ENCODE measurements around the gene ENDOD1. TPM values are rescaled to one million over a fixed set of nuclear protein-coding genes. Genes with fewer than 3 reads are reported as not detected.

ENDOD1 gene
- total RNA-seq, 2 experiments from 2014 or later = 13.0 to 14.1 TPM

DNA sequence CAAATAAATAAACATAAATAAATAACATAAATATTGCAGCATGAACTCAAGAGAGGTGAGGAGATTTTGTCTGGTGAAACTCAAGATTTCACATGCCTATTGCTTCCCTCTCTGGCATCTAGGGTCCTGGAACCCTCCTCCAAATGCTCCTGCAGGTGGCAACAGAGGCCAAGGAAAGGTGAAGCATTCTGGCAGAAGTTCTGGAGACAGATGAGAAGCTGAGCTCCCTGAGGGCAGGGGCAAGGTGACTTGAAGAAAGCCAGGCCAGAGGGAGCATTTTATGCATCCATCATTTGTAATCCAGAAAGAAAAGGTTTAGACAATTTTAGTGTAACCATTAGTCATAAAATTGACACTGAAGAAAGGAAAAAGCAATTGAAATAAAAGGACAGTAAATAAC is 64.9 kb downstream of the ENDOD1 start:
- ChIA-PET CTCF (interaction anchor here (0.6 to 13.8 kb wide), 46 partner anchors 9 to 643 kb away, joined by 3 to 294 read pairs (median 4); partner anchors contain the start of genes SESN3 and SRSF8), POLR2A (interaction anchor here (1.3 to 2.2 kb wide), 3 partner anchors 65 to 609 kb away, joined by 3 to 8 read pairs (median 4); partner anchors contain the start of gene ENDOD1)
- TF ChIP-seq, protein P1, sequence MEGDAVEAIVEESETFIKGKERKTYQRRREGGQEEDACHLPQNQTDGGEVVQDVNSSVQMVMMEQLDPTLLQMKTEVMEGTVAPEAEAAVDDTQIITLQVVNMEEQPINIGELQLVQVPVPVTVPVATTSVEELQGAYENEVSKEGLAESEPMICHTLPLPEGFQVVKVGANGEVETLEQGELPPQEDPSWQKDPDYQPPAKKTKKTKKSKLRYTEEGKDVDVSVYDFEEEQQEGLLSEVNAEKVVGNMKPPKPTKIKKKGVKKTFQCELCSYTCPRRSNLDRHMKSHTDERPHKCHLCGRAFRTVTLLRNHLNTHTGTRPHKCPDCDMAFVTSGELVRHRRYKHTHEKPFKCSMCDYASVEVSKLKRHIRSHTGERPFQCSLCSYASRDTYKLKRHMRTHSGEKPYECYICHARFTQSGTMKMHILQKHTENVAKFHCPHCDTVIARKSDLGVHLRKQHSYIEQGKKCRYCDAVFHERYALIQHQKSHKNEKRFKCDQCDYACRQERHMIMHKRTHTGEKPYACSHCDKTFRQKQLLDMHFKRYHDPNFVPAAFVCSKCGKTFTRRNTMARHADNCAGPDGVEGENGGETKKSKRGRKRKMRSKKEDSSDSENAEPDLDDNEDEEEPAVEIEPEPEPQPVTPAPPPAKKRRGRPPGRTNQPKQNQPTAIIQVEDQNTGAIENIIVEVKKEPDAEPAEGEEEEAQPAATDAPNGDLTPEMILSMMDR (IDR thresholded peaks at IDR 0.05) = peak; percentile 68
- peak; percentile 78 for DNase-seq
- no peak for ATAC-seq
- Mint-ChIP-seq H3K4me3 (no peak overlapping the region), H3K27ac (no peak overlapping the region), H3K4me1 (ENCODE audit: low read depth) (peaks cover 36% of the 10 kb centered on the region), H3K9me3 (peaks cover 4% of the 10 kb centered on the region), H3K27me3 (no peaks in the 10 kb centered on the region), H3K36me3 (ENCODE audit: low read depth) (peaks cover 5% of the 10 kb centered on the region)
- intact Hi-C loops (cut with micrococcal nuclease) = loop anchor here (5.0 kb wide), 1 partner anchor 78 kb away; the partner anchor contains the start of gene SESN3

- ATAC-seq = no peak
- Mint-ChIP-seq H3K4me3 (no peak overlapping the region), H3K9me3 (peaks cover 4% of the 10 kb centered on the region), H3K4me1 (ENCODE audit: low read depth) (peaks cover 34% of the 10 kb centered on the region), H3K36me3 (ENCODE audit: low read depth) (peaks cover 5% of the 10 kb centered on the region), H3K27ac (no peak overlapping the region), H3K27me3 (no peaks in the 10 kb centered on the region)
- CTCF ChIA-PET = interaction anchor here (0.7 to 13.8 kb wide), 33 partner anchors 10 to 609 kb away, joined by 3 to 294 read pairs (median 4); partner anchors contain the start of gene SRSF8
- intact Hi-C loops (cut with micrococcal nuclease) = no loop called here
- TF ChIP-seq, protein P1 (IDR thresholded peaks at IDR 0.05) = no peak
- no peak for DNase-seq
- POLR2A ChIA-PET = interaction anchor here (0.8 to 1.5 kb wide), 3 partner anchors 66 to 578 kb away, joined by 3 to 4 read pairs (median 4); partner anchors contain the start of gene ENDOD1
Measured at GRCh38 chr11:95155385-95155784, 65.7 kb downstream of the ENDOD1 start.

GRCh38 chr11:95156133-95156721 is 66.6 kb downstream of the ENDOD1 start:
- Mint-ChIP-seq H3K4me3 (no peak overlapping the region), H3K36me3 (ENCODE audit: low read depth) (peaks cover 5% of the 10 kb centered on the region), H3K4me1 (ENCODE audit: low read depth) (peaks cover 34% of the 10 kb centered on the region), H3K9me3 (peaks cover 4% of the 10 kb centered on the region), H3K27me3 (no peaks in the 10 kb centered on the region), H3K27ac (no peak overlapping the region)
- intact Hi-C loops (cut with micrococcal nuclease) = no loop called here
- POLR2A ChIA-PET = interaction anchor here (1.4 kb wide), 1 partner anchor 577 kb away, joined by 3 read pairs; no protein-coding TSS in a partner anchor
- DNase-seq (peak; percentile 12), ATAC-seq (no peak)
- TF ChIP-seq, protein P1 (IDR thresholded peaks at IDR 0.05) = no peak
- CTCF ChIA-PET = interaction anchor here (0.9 to 13.8 kb wide), 10 partner anchors 9 to 608 kb away, joined by 3 to 294 read pairs (median 6); partner anchors contain the start of gene SRSF8

- peaks cover 29% of the 10 kb centered on the region for H3K4me1 Mint-ChIP-seq (ENCODE audit: low read depth)
- no peak overlapping the region for H3K27ac Mint-ChIP-seq
Measured at GRCh38 chr11:95156916-95157541, 67.4 kb downstream of the ENDOD1 start.

More at GRCh38 chr11:95156916-95157541, 67.4 kb downstream of the ENDOD1 start:
- intact Hi-C loops (cut with micrococcal nuclease) = no loop called here
- Mint-ChIP-seq H3K9me3 (peaks cover 4% of the 10 kb centered on the region), H3K27me3 (no peaks in the 10 kb centered on the region), H3K36me3 (ENCODE audit: low read depth) (peaks cover 8% of the 10 kb centered on the region), H3K4me3 (no peak overlapping the region)
- ChIA-PET CTCF (interaction anchor here (0.6 to 13.8 kb wide), 12 partner anchors 9 to 607 kb away, joined by 3 to 294 read pairs (median 4); partner anchors contain the start of gene SRSF8), POLR2A (interaction anchor here (0.6 kb wide), 1 partner anchor 1108 kb away, joined by 3 read pairs; no protein-coding TSS in a partner anchor)
- ATAC-seq = no peak
- DNase-seq = no peak
- TF ChIP-seq, protein P1 (IDR thresholded peaks at IDR 0.05) = no peak
